ENCODE results near the gene CACNA2D2.

CACNA2D2 gene

GRCh38 chr3:50510325-50510724, 6.9 kb upstream of the CACNA2D2 start:
- no peak for DNase-seq (ENCODE audit: extremely low read depth, low read depth)
- no peak for TF ChIP-seq CTCF (IDR thresholded peaks at IDR 0.05; ENCODE audit: low read depth, low read length, missing control alignments)
- no peak overlapping the region for H3K4me3 ChIP-seq (replicated peaks; ENCODE audit: low read depth, low read length)

GRCh38 chr3:50509715-50510114, 6.3 kb upstream of the CACNA2D2 start:
- no peak for TF ChIP-seq CTCF (IDR thresholded peaks at IDR 0.05; ENCODE audit: low read depth, low read length, missing control alignments)
- DNase-seq (ENCODE audit: extremely low read depth, low read depth), result no peak
- H3K4me3 ChIP-seq (replicated peaks; ENCODE audit: low read depth, low read length), result no peak overlapping the region

GRCh38 chr3:50508821-50509220, 5.4 kb upstream of the CACNA2D2 start:
- H3K4me3 ChIP-seq (replicated peaks; ENCODE audit: low read depth, low read length), result no peak overlapping the region
- no peak for TF ChIP-seq CTCF (IDR thresholded peaks at IDR 0.05; ENCODE audit: low read depth, low read length, missing control alignments)
- no peak for DNase-seq (ENCODE audit: extremely low read depth, low read depth)

- DNase-seq (ENCODE audit: extremely low read depth, low read depth), result no peak
- TF ChIP-seq CTCF (IDR thresholded peaks at IDR 0.05; ENCODE audit: low read depth, low read length, missing control alignments), result no peak
- no peak overlapping the region for H3K4me3 ChIP-seq (replicated peaks; ENCODE audit: low read depth, low read length)
Observed at GRCh38 chr3:50506169-50506568, 2.7 kb upstream of the CACNA2D2 start.

- no peak for TF ChIP-seq CTCF (IDR thresholded peaks at IDR 0.05; ENCODE audit: low read depth, low read length, missing control alignments)
- H3K4me3 ChIP-seq (replicated peaks; ENCODE audit: low read depth, low read length), result no peak overlapping the region
- no peak for DNase-seq (ENCODE audit: extremely low read depth, low read depth)
Observed at GRCh38 chr3:50504681-50505080, 1.2 kb upstream of the CACNA2D2 start.

- TF ChIP-seq CTCF (IDR thresholded peaks at IDR 0.05; ENCODE audit: low read depth, low read length, missing control alignments), result no peak
- DNase-seq (ENCODE audit: extremely low read depth, low read depth), result no peak
- H3K4me3 ChIP-seq (replicated peaks; ENCODE audit: low read depth, low read length), result peak overlapping the region; percentile 17; the same call in 1 of the 2 replicates
Observed at GRCh38 chr3:50502584-50503423, 630 bp downstream of the CACNA2D2 start.

GRCh38 chr3:50502225-50502583, 1.2 kb downstream of the CACNA2D2 start:
- no peak for DNase-seq (ENCODE audit: extremely low read depth, low read depth)
- H3K4me3 ChIP-seq (replicated peaks; ENCODE audit: low read depth, low read length), result no peak overlapping the region
- TF ChIP-seq CTCF (IDR thresholded peaks at IDR 0.05; ENCODE audit: low read depth, low read length, missing control alignments), result no peak
